Heart right ventricle (tissue), 16 donors: ENCODE results near the gene FUT9. TPM values are rescaled to one million over a fixed set of nuclear protein-coding genes. Genes with fewer than 3 reads are reported as not detected.

Source experiments
- ATAC-seq, 8 donors: fragments of 200-7000 bp; cut with Tn5 transposase; one replicate each; pipeline ENCODE4 v1.9.1; 2020; ENCODE audit warnings: mild to moderate bottlenecking in 8 of 8, moderate library complexity in 8 of 8, moderate number of reproducible peaks in 1 of 8
- DNase-seq, 2 donors: peaks; one replicate each; pipeline ENCODE4 v3.0.0-alpha.2; 2020
- H3K27ac ChIP-seq, 10 donors: fragments of 200-600 bp; sonication (generic) in 2 of 10; one replicate each; pipeline versions ENCODE4 v1.5.0 to v1.8.0; 2020 to 2022; ENCODE audit warnings: mild to moderate bottlenecking in 3 of 10
- H3K27me3 ChIP-seq, 7 donors: fragments of 200-600 bp; one replicate each; pipeline ENCODE4 v1.8.0; 2021 to 2022; ENCODE audit warnings: mild to moderate bottlenecking in 2 of 7
- H3K36me3 ChIP-seq, 9 donors: fragments of 200-600 bp; sonication (generic) in 1 of 9; one replicate each; pipeline versions ENCODE4 v1.5.0 to v1.8.0; 2020 to 2022; ENCODE audit warnings: mild to moderate bottlenecking in 2 of 9
- H3K4me1 ChIP-seq, 9 donors: fragments of 200-600 bp; sonication (generic) in 1 of 9; one replicate each; pipeline versions ENCODE4 v1.5.0 to v1.8.0; 2020 to 2022; ENCODE audit warnings: mild to moderate bottlenecking in 4 of 9
- H3K4me3 ChIP-seq, 10 donors: fragments of 200-600 bp; sonication (generic) in 2 of 10; one replicate each; pipeline versions ENCODE4 v1.5.0 to v1.8.0; 2020 to 2022; ENCODE audit warnings: mild to moderate bottlenecking in 7 of 10, moderate library complexity in 2 of 10
- H3K9me3 ChIP-seq, 11 donors: fragments of 200-600 bp in 10 of 11; sonication (generic) in 2 of 11; one replicate each; pipeline versions ENCODE4 v1.5.0 to v1.8.0; 2013 to 2022; ENCODE audit warnings: mild to moderate bottlenecking in 2 of 11, control low read depth in 1 of 11, moderate library complexity in 1 of 11
- CTCF ChIP-seq, 9 donors: fragments of 200-600 bp; sonication (generic) in 2 of 9; IDR thresholded peaks; one replicate each; pipeline versions ENCODE4 v1.5.0 to v1.8.0; 2021 to 2022; ENCODE audit warnings: antibody characterized with exemption in 9 of 9, mild to moderate bottlenecking in 5 of 9, moderate library complexity in 1 of 9
- WGBS, 2 donors: extraction: QIAGEN DNeasy Blood & Tissue Kit; methylation state at CpG; one replicate each; pipeline ENCODE4 v1.1.7; 2013; ENCODE audit warnings: inconsistent platforms in 1 of 2; 5-methylcytosine and 5-hydroxymethylcytosine counted together
- intact Hi-C, 10 donors: fragments of 100-400 bp; cut with DNase I; formaldehyde crosslinking; loops; one replicate each; pipeline versions ENCODE4 v1.11.1 to v1.14.2; 2022
- polyA plus RNA-seq, 2 donors: library from polyadenylated mRNA; stranded (reverse); fragments of 200-250 nt; gene quantifications; one replicate each; pipeline ENCODE4 v1.2.3, GENCODE V29; 2013
- total RNA-seq, 10 donors: library from RNA; stranded (reverse); fragmentation: NEBNext Ultra II Directional in 3 of 10; extraction: Animal tissue kit (Norgen Biotek cat#: 25700) in 3 of 10; gene quantifications; one replicate each; pipeline versions ENCODE4 v1.2.1 to v1.2.4, GENCODE V29; 2021 to 2023
- donor health status: Arrhythmogenic right ventricular cardiomyopathy.
- donor health status: ischemic (EF 13 %, LVEDD 7.1; RV severe dilation, severe dysfunction).
- donor health status: healthy with polysubstance abuse.
- donor health status: DM: no; HTN: yes; CAD: no.
- donor health status: DM: no; HTN: no; CAD: no.
- donor health status: ischemic (EF 25% LVEDD 6.9; RV normal size, moderate dysfunction).
- donor health status: ischemic (EF 25% LVEDD 5.7; RV mildly dilated, moderate dysfunction).
- donor health status: healthy.
- donor health status: DM: yes; HTN: yes; CAD: no.
- donor health status: Ischemic cardiomyopathy.
- donor health status: ischemic (EF 35%, LVEDD 5.7; RV mildly dilated, moderate dysfunction).
- donor health status: nonischemic (EF 11% LVEDD 7.7; RV severe dilation, severe dysfunction).
- donor health status: DM: yes; HTN: yes; CAD: no.
- donor health status: PGD.
- donor health status: ischemic (EF 29% LVEDD 5.4; RV normal size, mild dysfunction).
- donor health status: nonischemic (EF 23%, LVEDD 6.1; RV moderate dilation, normal function).

Gene FUT9
- total and polyA plus RNA-seq, 12 donors, result not detected

GRCh38 chr6:96032661-96033060, 16.9 kb downstream of the FUT9 start:
- WGBS, 2 donors, result 49 to 50% methylated on average over 7 of the region's 7 CpGs
- TF ChIP-seq CTCF (IDR thresholded peaks at IDR 0.05), result no peak
- Histone ChIP-seq H3K4me1 (no peaks in the 10 kb centered on the region), H3K9me3 (no peaks in the 10 kb centered on the region), H3K27ac (no peak overlapping the region), H3K4me3 (no peak overlapping the region), H3K27me3 (no peaks in the 10 kb centered on the region), H3K36me3 (no peaks in the 10 kb centered on the region)
- ATAC-seq, result no peak
- DNase-seq, result no peak
- intact Hi-C loops, result no loop called here

GRCh38 chr6:96051555-96051954, 35.8 kb downstream of the FUT9 start:
- Histone ChIP-seq H3K4me1 (no peaks in the 10 kb centered on the region), H3K4me3 (no peak overlapping the region), H3K36me3 (no peaks in the 10 kb centered on the region), H3K27ac (no peak overlapping the region), H3K9me3 (no peaks in the 10 kb centered on the region), H3K27me3 (no peaks in the 10 kb centered on the region)
- DNase-seq (no peak), ATAC-seq (no peak)
- no peak for TF ChIP-seq CTCF (IDR thresholded peaks at IDR 0.05)
- intact Hi-C loops, result no loop called here

GRCh38 chr6:96058082-96058481, 42.3 kb downstream of the FUT9 start:
- no peak overlapping the region for H3K4me3 ChIP-seq
- no peaks in the 10 kb centered on the region for H3K27me3 ChIP-seq
- no peaks in the 10 kb centered on the region for H3K4me1 ChIP-seq
- intact Hi-C loops, result no loop called here
- WGBS, 2 donors, result 47 to 67% methylated on average over 4 of the region's 4 CpGs
- H3K27ac ChIP-seq, result no peak overlapping the region
- no peaks in the 10 kb centered on the region for H3K36me3 ChIP-seq
- ATAC-seq (no peak), DNase-seq (no peak)
- no peak for TF ChIP-seq CTCF (IDR thresholded peaks at IDR 0.05)
- H3K9me3 ChIP-seq, result peaks cover 0 to 3% (median 0%) of the 10 kb centered on the region in 11 donors

- Histone ChIP-seq H3K27ac (no peak overlapping the region), H3K4me3 (no peak overlapping the region), H3K4me1 (no peaks in the 10 kb centered on the region), H3K27me3 (no peaks in the 10 kb centered on the region), H3K36me3 (no peaks in the 10 kb centered on the region), H3K9me3 (peaks cover 0 to 5% (median 0%) of the 10 kb centered on the region in 11 donors)
- intact Hi-C loops, result no loop called here
- ATAC-seq (no peak), DNase-seq (no peak)
- WGBS, 2 donors, result 73 to 85% methylated on average over 1 of the region's 1 CpG
- TF ChIP-seq CTCF (IDR thresholded peaks at IDR 0.05), result no peak
Measured at GRCh38 chr6:96059586-96059985, 43.8 kb downstream of the FUT9 start.

- Histone ChIP-seq H3K27me3 (no peaks in the 10 kb centered on the region), H3K4me3 (no peak overlapping the region), H3K4me1 (no peaks in the 10 kb centered on the region), H3K36me3 (no peaks in the 10 kb centered on the region), H3K9me3 (peaks cover 0 to 5% (median 0%) of the 10 kb centered on the region in 11 donors), H3K27ac (no peak overlapping the region)
- no peak for TF ChIP-seq CTCF (IDR thresholded peaks at IDR 0.05)
- ATAC-seq (no peak), DNase-seq (no peak)
- 80 to 84% methylated on average over 2 of the region's 2 CpGs for WGBS, 2 donors
- intact Hi-C loops, result no loop called here
Measured at GRCh38 chr6:96060249-96060648, 44.5 kb downstream of the FUT9 start.
